ENCODE measurements around the gene UIMC1.

DNA sequence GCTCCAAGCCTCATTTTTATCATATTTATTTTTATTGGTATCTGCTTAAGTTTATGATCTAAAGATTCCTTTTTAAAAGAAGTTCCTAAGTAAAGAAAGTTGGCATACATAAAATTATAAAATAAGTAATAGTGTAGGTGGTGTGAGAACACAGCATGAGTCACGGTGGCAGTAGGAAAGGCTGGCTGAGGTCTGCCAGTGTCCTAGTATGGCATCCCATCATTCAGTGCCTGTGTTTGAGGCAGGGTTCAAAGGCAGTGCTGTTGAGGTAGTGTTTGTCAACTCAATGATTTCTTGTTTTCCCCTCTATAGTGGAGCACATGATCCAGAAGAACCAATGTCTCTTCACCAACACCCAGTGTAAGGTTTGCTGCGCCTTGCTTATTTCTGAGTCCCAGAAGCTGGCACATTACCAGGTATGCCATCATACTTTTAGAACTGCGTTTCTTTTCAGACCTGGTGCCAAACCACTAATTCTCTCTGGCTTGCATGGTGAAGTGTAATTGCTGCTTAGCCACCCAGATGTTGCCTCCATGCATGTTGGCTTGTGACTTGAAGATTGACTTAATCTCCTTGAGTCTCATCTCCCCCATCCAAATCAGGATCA lies 34.3 kb upstream of the UIMC1 start:
- TF ChIP-seq CTCF (conservative IDR thresholded peaks at IDR 0.05; ENCODE audit: low read depth, low read length) (no peak), POLR2A (IDR thresholded peaks at IDR 0.05; ENCODE audit: low read depth, low read length) (no peak), CEBPB (IDR thresholded peaks at IDR 0.05; ENCODE audit: low read depth, low read length) (no peak), NFE2L2 (IDR thresholded peaks at IDR 0.05; ENCODE audit: low read depth, low read length) (no peak), RFX5 (IDR thresholded peaks at IDR 0.05; ENCODE audit: low read depth, low read length) (no peak), SMC3 (IDR thresholded peaks at IDR 0.05; ENCODE audit: low read depth, low read length) (no peak), MXI1 (IDR thresholded peaks at IDR 0.05; ENCODE audit: borderline replicate concordance, low read depth, low read length) (no peak)
- TF ChIP-seq, protein P1, sequence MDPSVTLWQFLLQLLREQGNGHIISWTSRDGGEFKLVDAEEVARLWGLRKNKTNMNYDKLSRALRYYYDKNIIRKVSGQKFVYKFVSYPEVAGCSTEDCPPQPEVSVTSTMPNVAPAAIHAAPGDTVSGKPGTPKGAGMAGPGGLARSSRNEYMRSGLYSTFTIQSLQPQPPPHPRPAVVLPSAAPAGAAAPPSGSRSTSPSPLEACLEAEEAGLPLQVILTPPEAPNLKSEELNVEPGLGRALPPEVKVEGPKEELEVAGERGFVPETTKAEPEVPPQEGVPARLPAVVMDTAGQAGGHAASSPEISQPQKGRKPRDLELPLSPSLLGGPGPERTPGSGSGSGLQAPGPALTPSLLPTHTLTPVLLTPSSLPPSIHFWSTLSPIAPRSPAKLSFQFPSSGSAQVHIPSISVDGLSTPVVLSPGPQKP (IDR thresholded peaks at IDR 0.05; ENCODE audit: borderline replicate concordance, low read depth, low read length) = no peak

Measured in IMR-90 (cell line).